Stimulated activated CD4-positive, alpha-beta T cell treated with anti-CD3 and anti-CD28 coated beads, TNF-alpha, amount 100 ng/mL, for 1 hour (primary cell): ENCODE data around the gene ELMO1.

ENCODE experiments used
- DNase-seq, 3 donors: peaks; one replicate each; pipeline ENCODE4 v3.0.0-alpha.2; 2020; ENCODE audit warnings: low read depth in 3 of 3, low spot score in 1 of 3

Gene ELMO1

GRCh38 chr7:36896956-36897590, 551.6 kb downstream of the ELMO1 start:
- no peak for DNase-seq

DNA sequence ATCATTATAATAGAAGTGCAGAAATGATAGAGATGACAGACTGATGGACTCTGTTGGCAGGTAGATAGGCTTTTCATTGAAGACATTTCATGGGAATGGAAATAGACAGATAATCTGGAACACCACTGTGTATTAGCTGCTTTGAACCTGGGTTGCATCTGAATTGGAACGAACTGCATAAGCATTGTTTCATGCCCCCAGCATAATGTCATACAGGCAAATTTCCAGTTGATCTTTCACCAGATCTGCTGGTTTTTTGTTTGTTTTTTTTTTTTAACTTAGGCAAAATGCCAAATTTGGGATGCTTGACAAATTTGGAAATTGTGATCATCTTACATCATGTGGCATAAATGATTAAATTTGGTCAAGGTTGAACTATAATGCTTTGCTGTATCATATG, 552.2 kb downstream of the ELMO1 start:
- no peak for DNase-seq

DNA sequence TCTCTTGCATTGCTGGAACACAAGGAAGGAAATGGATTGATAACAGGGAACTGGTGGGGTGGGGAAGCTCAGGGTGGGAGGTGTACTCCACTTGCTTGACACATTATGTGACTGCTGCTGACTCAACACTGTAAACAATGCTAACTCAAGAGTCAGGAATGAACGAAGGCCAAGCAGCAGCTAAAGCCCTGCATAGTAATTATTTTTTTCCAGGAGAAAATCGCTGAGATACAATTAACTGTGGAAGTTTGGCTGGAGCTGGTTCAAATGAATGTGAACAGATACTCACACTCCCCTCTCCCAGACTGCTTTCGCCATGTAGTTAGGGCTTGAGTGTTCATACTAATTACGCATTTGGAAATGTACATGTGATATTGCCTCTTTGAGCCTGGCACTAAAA, 553.5 kb downstream of the ELMO1 start:
- no peak for DNase-seq

- no peak for DNase-seq
Measured at GRCh38 chr7:36894190-36894589, 554.5 kb downstream of the ELMO1 start.

- DNase-seq = no peak
Measured at GRCh38 chr7:36889182-36889581, 559.5 kb downstream of the ELMO1 start.

GRCh38 chr7:36887969-36888368, 560.7 kb downstream of the ELMO1 start:
- no peak for DNase-seq

DNA sequence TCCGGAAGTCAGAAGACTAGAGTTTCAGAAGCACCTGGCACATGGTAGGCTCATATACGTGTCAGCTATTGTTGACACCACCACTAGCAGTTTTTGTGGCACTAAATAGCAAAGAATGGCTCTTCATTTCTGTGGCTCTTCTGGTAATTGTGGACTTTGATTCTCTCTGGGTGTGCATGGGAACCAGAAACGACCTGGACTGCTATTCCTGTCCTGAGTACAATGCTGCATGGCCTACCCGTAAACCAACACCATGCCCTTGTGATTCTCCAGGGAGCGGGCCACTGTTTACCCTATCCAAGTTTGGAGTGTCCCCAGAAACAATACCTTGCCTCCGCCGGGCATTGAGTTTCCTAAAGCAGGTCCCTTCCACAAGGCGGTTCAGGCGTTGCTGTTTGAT, 561.4 kb downstream of the ELMO1 start:
- DNase-seq = no peak

DNA sequence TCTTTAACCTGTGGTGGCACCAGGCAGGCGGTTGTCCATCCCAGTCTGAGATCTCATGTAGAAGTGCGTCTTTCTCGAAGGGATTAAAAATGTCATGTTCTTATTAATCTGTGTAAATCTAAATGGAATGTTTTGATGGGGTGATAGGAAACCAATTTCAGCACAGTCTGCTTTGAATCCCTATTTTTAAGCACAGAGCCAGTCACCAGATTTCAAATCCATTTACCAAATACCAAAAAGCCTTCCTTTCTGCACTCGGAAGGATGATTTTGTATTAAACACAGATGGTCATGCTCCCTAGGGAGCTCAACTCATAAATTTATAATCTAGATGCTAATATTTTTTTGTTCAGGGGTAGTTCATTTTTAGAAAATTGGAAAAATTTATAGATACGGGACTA, 563.8 kb downstream of the ELMO1 start:
- DNase-seq = no peak

DNA sequence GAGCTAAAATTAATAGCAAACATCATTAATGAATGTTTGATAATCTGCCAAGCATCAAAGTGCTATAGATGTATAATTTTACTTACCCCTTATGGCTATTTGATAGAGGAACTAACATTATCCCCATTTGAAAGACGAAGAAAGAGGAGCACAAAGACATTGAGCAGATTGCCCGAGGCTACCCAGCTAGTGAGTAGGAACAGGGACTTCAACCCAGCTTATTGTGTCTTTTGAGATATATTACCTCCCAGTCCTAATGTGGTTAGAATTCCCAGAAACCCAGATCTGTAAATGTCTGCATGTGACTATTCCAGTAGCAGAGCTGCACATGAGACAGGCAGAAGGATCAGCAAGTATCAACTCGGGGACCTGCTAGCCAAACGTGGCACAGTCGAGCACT, 564.3 kb downstream of the ELMO1 start:
- DNase-seq = no peak

- DNase-seq = no peak
Measured at GRCh38 chr7:36881233-36881874, 567.3 kb downstream of the ELMO1 start.

DNA sequence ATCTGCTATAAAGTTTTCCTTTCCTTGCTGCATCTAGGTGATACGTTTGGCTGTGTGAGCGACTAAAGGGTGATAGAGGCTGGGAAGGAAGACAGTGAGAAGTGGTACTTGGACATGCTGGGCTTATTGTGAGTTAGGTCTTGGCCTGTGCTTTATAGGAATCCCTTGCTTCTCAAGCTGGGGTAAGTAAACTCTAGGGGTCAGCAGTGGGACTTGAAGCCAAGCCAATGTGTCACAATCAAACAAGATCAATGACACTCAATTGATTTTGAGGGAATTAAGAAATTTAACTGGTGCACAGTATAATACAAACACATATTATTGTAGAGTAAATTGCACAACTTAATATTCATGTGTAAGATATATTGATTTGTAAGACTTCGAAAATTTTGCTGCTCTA, 568.6 kb downstream of the ELMO1 start:
- DNase-seq = no peak

GRCh38 chr7:36879021-36879420, 569.6 kb downstream of the ELMO1 start:
- DNase-seq = no peak

- DNase-seq = no peak
Measured at GRCh38 chr7:36878288-36878687, 570.4 kb downstream of the ELMO1 start.

DNA sequence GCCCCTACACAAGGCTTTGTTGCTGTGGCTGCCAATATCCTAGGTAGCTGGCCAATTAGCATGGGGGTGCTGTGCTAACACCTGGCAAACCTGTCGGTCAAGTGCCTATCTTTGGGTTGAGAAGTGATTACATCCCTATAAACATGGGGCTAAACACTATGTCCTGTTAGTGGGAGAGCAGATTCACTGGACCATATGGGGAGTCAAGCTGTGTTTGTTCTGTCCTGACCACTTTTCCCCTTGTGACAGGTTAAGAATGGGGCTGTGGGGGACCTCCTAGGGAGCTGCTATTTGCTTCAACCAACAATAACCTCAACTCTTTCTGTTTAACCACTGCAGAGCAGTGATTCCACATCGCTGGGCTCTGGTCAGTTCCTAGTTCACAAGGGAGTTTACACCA, 572.9 kb downstream of the ELMO1 start:
- DNase-seq = no peak

DNA sequence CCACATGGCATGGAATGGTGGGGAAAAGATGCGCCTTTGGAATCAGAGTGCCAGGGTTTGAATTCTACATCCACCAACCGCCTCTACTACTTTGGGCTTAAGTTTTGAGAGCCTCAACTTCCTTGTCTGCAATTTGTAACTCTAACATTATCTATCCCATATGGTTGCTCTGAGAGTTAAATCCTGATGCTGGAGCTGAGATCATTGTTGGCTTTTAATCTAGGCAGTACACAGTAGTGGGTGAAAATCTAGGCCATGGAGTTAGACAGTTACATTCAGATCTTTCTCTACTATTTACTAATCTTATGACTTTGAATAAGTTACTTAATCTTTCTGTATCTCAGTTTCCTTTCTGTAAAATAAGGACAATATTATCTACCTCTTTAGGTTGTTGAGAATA, 574.6 kb downstream of the ELMO1 start:
- no peak for DNase-seq

DNA sequence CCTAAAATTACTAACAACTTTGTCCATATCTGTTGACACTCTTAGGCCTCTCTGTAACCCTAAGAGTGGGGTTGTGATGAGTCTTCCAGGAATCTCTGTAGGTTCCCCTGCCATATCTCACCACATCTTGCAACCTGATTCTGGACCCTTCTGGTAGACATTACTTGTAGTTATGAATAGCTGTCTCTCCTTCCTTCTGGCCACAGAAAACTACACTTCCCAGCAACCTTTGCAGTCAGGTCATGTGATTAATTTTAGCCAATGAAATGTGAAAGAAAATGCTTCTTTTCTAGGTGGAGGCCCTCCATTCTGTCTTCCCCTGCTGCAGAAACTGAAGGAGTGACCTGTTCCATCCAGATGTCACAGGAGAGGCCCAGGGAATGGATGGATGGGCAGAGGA, 576.8 kb downstream of the ELMO1 start:
- DNase-seq = no peak

DNA sequence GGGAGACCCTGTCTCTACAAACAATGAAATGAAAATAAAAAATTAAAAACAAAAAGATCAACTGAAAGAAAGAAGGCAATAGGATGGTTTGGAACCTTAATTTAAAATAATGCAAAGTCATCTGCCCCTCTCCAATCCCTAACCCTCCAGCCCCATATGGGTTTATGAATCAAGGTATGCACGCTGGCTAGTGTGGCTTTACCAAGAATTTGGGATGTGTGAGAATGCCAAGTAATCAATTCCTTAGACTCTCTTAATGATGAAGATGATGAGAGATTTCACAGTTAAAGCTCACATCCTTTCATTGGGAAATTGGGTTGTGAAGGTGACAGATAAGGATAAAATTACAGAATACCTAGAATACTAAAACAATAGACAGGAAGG, 577.3 kb downstream of the ELMO1 start:
- DNase-seq = no peak

DNA sequence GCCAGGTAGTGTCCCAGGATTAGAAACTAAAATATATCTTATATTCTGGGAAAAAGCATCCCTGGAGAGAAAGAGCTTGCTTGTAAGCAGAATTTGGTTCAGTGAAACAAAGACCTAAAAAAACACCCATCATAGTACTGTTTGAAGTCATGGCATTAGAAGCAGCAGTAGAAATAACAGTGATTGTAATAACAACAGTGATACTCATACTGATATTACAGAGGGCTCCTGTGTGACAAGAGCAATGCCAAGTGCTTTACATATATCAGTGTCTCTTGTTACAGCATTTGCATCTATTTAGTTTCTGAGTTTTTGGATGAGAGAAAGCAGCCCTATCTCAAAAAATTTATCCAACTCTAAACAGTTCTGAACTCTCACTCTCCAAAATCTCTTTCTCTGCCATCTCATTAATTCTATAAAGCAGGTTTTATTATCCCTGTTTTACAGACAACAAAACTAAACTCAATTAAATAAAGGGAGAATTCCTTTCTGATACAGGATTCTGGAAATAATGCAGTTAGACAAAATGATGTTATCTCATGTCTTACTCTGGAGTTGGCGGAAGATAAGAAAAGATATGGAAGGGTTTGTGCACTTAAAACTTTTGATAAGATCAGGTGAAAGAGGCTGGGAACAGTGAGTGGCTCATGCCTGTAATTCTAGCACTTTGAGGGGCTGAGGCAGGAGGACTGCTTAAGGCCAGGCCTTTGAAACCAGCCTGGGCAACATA, 577.9 kb downstream of the ELMO1 start:
- DNase-seq = no peak

DNA sequence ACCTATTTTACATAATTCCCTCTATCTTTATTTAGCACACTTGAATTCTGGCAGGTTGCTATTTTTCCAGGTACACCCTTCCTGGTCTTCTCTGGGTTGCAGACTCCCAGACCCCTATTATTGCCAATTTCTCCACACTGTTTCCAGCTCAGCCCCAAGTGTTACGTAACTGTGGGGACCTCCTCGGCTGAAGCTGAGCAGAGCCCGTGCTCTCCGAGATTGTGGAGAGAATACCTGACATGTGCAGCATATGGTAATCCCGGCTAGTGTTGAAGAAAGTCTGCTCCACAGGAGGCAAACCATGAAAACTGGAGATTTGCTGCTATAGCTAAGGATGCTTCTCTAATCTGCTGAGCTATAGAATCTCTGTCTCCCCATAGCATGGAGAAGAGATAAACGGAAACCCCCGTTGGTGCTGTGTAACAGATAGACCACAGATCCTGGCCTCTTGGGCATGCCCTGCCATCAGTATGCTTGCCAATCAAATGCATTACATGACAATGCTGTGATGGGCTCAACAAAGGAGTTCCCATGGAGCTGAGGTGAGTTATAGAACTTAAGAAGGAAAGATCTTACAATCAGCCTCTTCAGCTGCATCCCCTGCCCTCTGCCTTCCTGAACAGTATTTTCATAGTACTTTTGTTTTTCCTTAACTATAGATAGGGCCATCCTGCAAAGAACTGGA, 579.8 kb downstream of the ELMO1 start:
- DNase-seq = no peak

DNA sequence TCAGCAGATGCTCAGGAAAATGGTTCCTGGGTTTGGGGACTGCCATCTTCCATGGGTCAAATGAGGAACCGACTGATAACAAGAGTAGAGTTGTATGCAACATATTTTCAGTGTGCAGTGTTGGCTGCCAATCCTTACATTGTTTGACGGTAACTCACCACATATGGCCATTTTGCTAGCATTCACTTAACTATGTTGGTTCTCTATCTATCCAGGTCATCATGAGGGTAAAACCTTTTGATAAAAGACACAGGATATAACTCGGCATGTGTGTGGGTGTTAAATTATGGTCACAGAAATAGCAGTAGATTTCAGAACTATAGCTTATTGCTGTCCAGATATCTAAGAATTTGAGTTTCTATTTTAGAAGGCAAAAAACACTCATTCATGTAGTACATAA, 583.6 kb downstream of the ELMO1 start:
- DNase-seq = no peak

GRCh38 chr7:36863901-36864701, 584.6 kb downstream of the ELMO1 start:
- no peak for DNase-seq
